ENCODE measurements around the gene ADI1.

Gene ADI1

GRCh38 chr2:3543023-3543683 is 23.8 kb upstream of the ADI1 start:
- Histone ChIP-seq H3K4me3 (ENCODE audit: low read depth, low read length) (no peak overlapping the region), H3K27ac (ENCODE audit: low read depth, low read length) (no peak overlapping the region), H3K27me3 (ENCODE audit: control insufficient read depth, insufficient read depth, low read length) (no peaks in the 10 kb centered on the region), H3K9ac (ENCODE audit: low read length) (no peak overlapping the region), H3K36me3 (ENCODE audit: control insufficient read depth, insufficient read depth, low read length) (peaks cover 87% of the 10 kb centered on the region), H3K9me3 (ENCODE audit: control insufficient read depth, insufficient read depth, low read depth, low read length) (no peaks in the 10 kb centered on the region), H3K4me1 (ENCODE audit: control insufficient read depth, insufficient read depth, low read length) (no peaks in the 10 kb centered on the region)

- H3K27ac ChIP-seq (ENCODE audit: low read depth, low read length), result no peak overlapping the region
- H3K27me3 ChIP-seq (ENCODE audit: control insufficient read depth, insufficient read depth, low read length), result no peaks in the 10 kb centered on the region
Measured at GRCh38 chr2:3542107-3542506, 22.8 kb upstream of the ADI1 start.

GRCh38 chr2:3539836-3540235 is 20.5 kb upstream of the ADI1 start:
- Histone ChIP-seq H3K27me3 (ENCODE audit: control insufficient read depth, insufficient read depth, low read length) (no peaks in the 10 kb centered on the region), H3K36me3 (ENCODE audit: control insufficient read depth, insufficient read depth, low read length) (peaks cover 54% of the 10 kb centered on the region), H3K4me3 (ENCODE audit: low read depth, low read length) (no peak overlapping the region), H3K27ac (ENCODE audit: low read depth, low read length) (no peak overlapping the region), H3K4me1 (ENCODE audit: control insufficient read depth, insufficient read depth, low read length) (peaks cover 11% of the 10 kb centered on the region; the same call in 1 of the 2 replicates), H3K9me3 (ENCODE audit: control insufficient read depth, insufficient read depth, low read depth, low read length) (no peaks in the 10 kb centered on the region), H3K9ac (ENCODE audit: low read length) (no peak overlapping the region)

More at GRCh38 chr2:3542107-3542506, 22.8 kb upstream of the ADI1 start:
- Histone ChIP-seq H3K9ac (ENCODE audit: low read length) (no peak overlapping the region), H3K4me1 (ENCODE audit: control insufficient read depth, insufficient read depth, low read length) (no peaks in the 10 kb centered on the region), H3K36me3 (ENCODE audit: control insufficient read depth, insufficient read depth, low read length) (peaks cover 77% of the 10 kb centered on the region), H3K9me3 (ENCODE audit: control insufficient read depth, insufficient read depth, low read depth, low read length) (no peaks in the 10 kb centered on the region), H3K4me3 (ENCODE audit: low read depth, low read length) (no peak overlapping the region)

- no peak overlapping the region for H3K27ac ChIP-seq (ENCODE audit: low read depth, low read length)
- peaks cover 25% of the 10 kb centered on the region for H3K36me3 ChIP-seq (ENCODE audit: control insufficient read depth, insufficient read depth, low read length)
- peak overlapping the region; percentile 49 for H3K9ac ChIP-seq (ENCODE audit: low read length)
- peaks cover 11% of the 10 kb centered on the region; the same call in 1 of the 2 replicates for H3K4me1 ChIP-seq (ENCODE audit: control insufficient read depth, insufficient read depth, low read length)
- no peaks in the 10 kb centered on the region for H3K27me3 ChIP-seq (ENCODE audit: control insufficient read depth, insufficient read depth, low read length)
- peak overlapping the region; percentile 41; the same call in 1 of the 2 replicates for H3K4me3 ChIP-seq (ENCODE audit: low read depth, low read length)
- H3K9me3 ChIP-seq (ENCODE audit: control insufficient read depth, insufficient read depth, low read depth, low read length), result no peaks in the 10 kb centered on the region
Measured at GRCh38 chr2:3536682-3537632, 17.6 kb upstream of the ADI1 start.

- H3K27ac ChIP-seq (ENCODE audit: low read depth, low read length), result peak overlapping the region; percentile 4; the same call in 1 of the 2 replicates
- peak overlapping the region; percentile 41 for H3K4me3 ChIP-seq (ENCODE audit: low read depth, low read length)
- H3K9ac ChIP-seq (ENCODE audit: low read length), result peak overlapping the region; percentile 49
Measured at GRCh38 chr2:3535794-3536681, 16.7 kb upstream of the ADI1 start.

GRCh38 chr2:3535467-3535793 is 16.1 kb upstream of the ADI1 start:
- H3K9me3 ChIP-seq (ENCODE audit: control insufficient read depth, insufficient read depth, low read depth, low read length), result no peaks in the 10 kb centered on the region
- H3K4me3 ChIP-seq (ENCODE audit: low read depth, low read length), result no peak overlapping the region
- no peaks in the 10 kb centered on the region for H3K27me3 ChIP-seq (ENCODE audit: control insufficient read depth, insufficient read depth, low read length)
- peaks cover 12% of the 10 kb centered on the region for H3K36me3 ChIP-seq (ENCODE audit: control insufficient read depth, insufficient read depth, low read length)
- H3K4me1 ChIP-seq (ENCODE audit: control insufficient read depth, insufficient read depth, low read length), result peaks cover 11% of the 10 kb centered on the region; the same call in 1 of the 2 replicates
- peak overlapping the region; percentile 4; the same call in 1 of the 2 replicates for H3K27ac ChIP-seq (ENCODE audit: low read depth, low read length)
- no peak overlapping the region for H3K9ac ChIP-seq (ENCODE audit: low read length)

More at GRCh38 chr2:3535794-3536681, 16.7 kb upstream of the ADI1 start:
- Histone ChIP-seq H3K4me1 (ENCODE audit: control insufficient read depth, insufficient read depth, low read length) (peaks cover 11% of the 10 kb centered on the region; the same call in 1 of the 2 replicates), H3K27me3 (ENCODE audit: control insufficient read depth, insufficient read depth, low read length) (no peaks in the 10 kb centered on the region), H3K36me3 (ENCODE audit: control insufficient read depth, insufficient read depth, low read length) (peaks cover 16% of the 10 kb centered on the region), H3K9me3 (ENCODE audit: control insufficient read depth, insufficient read depth, low read depth, low read length) (no peaks in the 10 kb centered on the region)

GRCh38 chr2:3534251-3534814 is 15.0 kb upstream of the ADI1 start:
- no peak overlapping the region for H3K4me3 ChIP-seq (ENCODE audit: low read depth, low read length)
- no peak overlapping the region for H3K9ac ChIP-seq (ENCODE audit: low read length)
- peaks cover 2% of the 10 kb centered on the region for H3K36me3 ChIP-seq (ENCODE audit: control insufficient read depth, insufficient read depth, low read length)
- no peaks in the 10 kb centered on the region for H3K9me3 ChIP-seq (ENCODE audit: control insufficient read depth, insufficient read depth, low read depth, low read length)
- peaks cover 11% of the 10 kb centered on the region; the same call in 1 of the 2 replicates for H3K4me1 ChIP-seq (ENCODE audit: control insufficient read depth, insufficient read depth, low read length)
- no peak overlapping the region for H3K27ac ChIP-seq (ENCODE audit: low read depth, low read length)
- H3K27me3 ChIP-seq (ENCODE audit: control insufficient read depth, insufficient read depth, low read length), result no peaks in the 10 kb centered on the region

GRCh38 chr2:3533836-3534235 is 14.5 kb upstream of the ADI1 start:
- H3K36me3 ChIP-seq (ENCODE audit: control insufficient read depth, insufficient read depth, low read length), result no peaks in the 10 kb centered on the region
- H3K27ac ChIP-seq (ENCODE audit: low read depth, low read length), result no peak overlapping the region
- no peaks in the 10 kb centered on the region for H3K27me3 ChIP-seq (ENCODE audit: control insufficient read depth, insufficient read depth, low read length)
- no peak overlapping the region for H3K9ac ChIP-seq (ENCODE audit: low read length)
- peaks cover 11% of the 10 kb centered on the region; the same call in 1 of the 2 replicates for H3K4me1 ChIP-seq (ENCODE audit: control insufficient read depth, insufficient read depth, low read length)
- H3K9me3 ChIP-seq (ENCODE audit: control insufficient read depth, insufficient read depth, low read depth, low read length), result no peaks in the 10 kb centered on the region
- H3K4me3 ChIP-seq (ENCODE audit: low read depth, low read length), result no peak overlapping the region

GRCh38 chr2:3532941-3533340 is 13.6 kb upstream of the ADI1 start:
- no peak overlapping the region for H3K4me3 ChIP-seq (ENCODE audit: low read depth, low read length)
- H3K9ac ChIP-seq (ENCODE audit: low read length), result no peak overlapping the region
- no peaks in the 10 kb centered on the region for H3K27me3 ChIP-seq (ENCODE audit: control insufficient read depth, insufficient read depth, low read length)
- no peaks in the 10 kb centered on the region for H3K36me3 ChIP-seq (ENCODE audit: control insufficient read depth, insufficient read depth, low read length)
- H3K9me3 ChIP-seq (ENCODE audit: control insufficient read depth, insufficient read depth, low read depth, low read length), result no peaks in the 10 kb centered on the region
- H3K27ac ChIP-seq (ENCODE audit: low read depth, low read length), result no peak overlapping the region
- H3K4me1 ChIP-seq (ENCODE audit: control insufficient read depth, insufficient read depth, low read length), result peaks cover 11% of the 10 kb centered on the region; the same call in 1 of the 2 replicates

- H3K9me3 ChIP-seq (ENCODE audit: control insufficient read depth, insufficient read depth, low read depth, low read length), result no peaks in the 10 kb centered on the region
- H3K9ac ChIP-seq (ENCODE audit: low read length), result no peak overlapping the region
- H3K27ac ChIP-seq (ENCODE audit: low read depth, low read length), result no peak overlapping the region
- H3K4me1 ChIP-seq (ENCODE audit: control insufficient read depth, insufficient read depth, low read length), result no peaks in the 10 kb centered on the region
- H3K4me3 ChIP-seq (ENCODE audit: low read depth, low read length), result no peak overlapping the region
- H3K36me3 ChIP-seq (ENCODE audit: control insufficient read depth, insufficient read depth, low read length), result no peaks in the 10 kb centered on the region
- no peaks in the 10 kb centered on the region for H3K27me3 ChIP-seq (ENCODE audit: control insufficient read depth, insufficient read depth, low read length)
Measured at GRCh38 chr2:3529316-3530025, 10.1 kb upstream of the ADI1 start.

Measured in HUES6 (cell line).